Psoas muscle (tissue), 8 donors: ENCODE data around the gene MYPOP. TPM values are rescaled to one million over a fixed set of nuclear protein-coding genes. Genes with fewer than 3 reads are reported as not detected.

ENCODE experiments used
- ATAC-seq, 4 donors: fragments of 200-7000 bp; cut with Tn5 transposase; one replicate each; pipeline ENCODE4 v1.9.1; 2020; ENCODE audit warnings: moderate library complexity in 3 of 4, mild to moderate bottlenecking in 2 of 4
- DNase-seq, 2 donors: peaks; one replicate each; pipeline ENCODE4 v3.0.0-alpha.2; 2020
- H3K27ac ChIP-seq: fragments of 200-600 bp; one replicate; pipeline ENCODE4 v1.8.0; 2022
- H3K27me3 ChIP-seq, 3 donors: fragments of 200-600 bp in 1 of 3; one replicate each; pipeline versions ENCODE4 v1.6.1 to v1.8.0; 2013 to 2022; ENCODE audit warnings: low read length in 2 of 3, mild to moderate bottlenecking in 2 of 3, moderate library complexity in 1 of 3; ENCODE audit not compliant: insufficient read depth in 3 of 3
- H3K36me3 ChIP-seq, 2 donors: fragments of 200-600 bp in 1 of 2; one replicate each; pipeline versions ENCODE4 v1.6.1 to v1.8.0; 2013 to 2022; ENCODE audit warnings: low read depth in 1 of 2, mild to moderate bottlenecking in 1 of 2, moderate library complexity in 1 of 2; ENCODE audit not compliant: insufficient read depth in 1 of 2
- H3K4me1 ChIP-seq: fragments of 200-600 bp; one replicate; pipeline ENCODE4 v1.8.0; 2022
- H3K4me3 ChIP-seq: fragments of 200-600 bp; one replicate; pipeline ENCODE4 v1.8.0; 2022; ENCODE audit warnings: mild to moderate bottlenecking
- H3K9me3 ChIP-seq: fragments of 200-600 bp; one replicate; pipeline ENCODE4 v1.8.0; 2022
- WGBS, 3 donors: extraction: QIAGEN DNeasy Blood & Tissue Kit; methylation state at CpG; one replicate each; pipeline versions ENCODE4 v1.1.6 to v1.1.7; 2013; 5-methylcytosine and 5-hydroxymethylcytosine counted together
- intact Hi-C, 2 donors: fragments of 100-400 bp; cut with DNase I; formaldehyde crosslinking; loops; one replicate each; pipeline versions ENCODE4 v1.11.0 to v1.14.2; 2022
- polyA plus RNA-seq, 3 donors: library from polyadenylated mRNA; stranded (reverse); fragments of 200-250 nt; gene quantifications; one replicate each; pipeline ENCODE4 v1.2.3, GENCODE V29; 2013
- total RNA-seq, 4 donors: library from RNA; stranded (reverse); fragmentation: NEBNext Ultra II Directional in 2 of 4; extraction: Animal tissue kit (Norgen Biotek cat#: 25700) in 2 of 4; gene quantifications; one replicate each; pipeline versions ENCODE4 v1.2.1 to v1.2.4, GENCODE V29; 2021 to 2023
- TF ChIP-seq, protein P1 (sequence below): fragments of 200-600 bp; IDR thresholded peaks from one replicate; pipeline ENCODE4 v1.8.0; 2022; ENCODE audit warnings: antibody characterized with exemption
- donor health status: healthy with polysubstance abuse.
- donor health status: DM: no; HTN: no; CAD: no; lungs with moderate emphysema.
- donor health status: Bipolar disorder and iron deficiency.
- donor health status: healthy.
- donor health status: DM: yes; HTN: yes; CAD: no.
- donor health status: DM: no; HTN: no; CAD: no.
- donor health status: DM: no; HTN: no; CAD: no.
- donor health status: DM: yes; HTN: yes; CAD: no.

The MYPOP gene
- total and polyA plus RNA-seq, 7 donors: 10.6 to 20.7 (median 13.0) TPM

- peak overlapping the region; percentile 92 for H3K4me3 ChIP-seq
- peaks cover 5% of the 10 kb centered on the region for H3K4me1 ChIP-seq
- peaks cover 0 to 18% of the 10 kb centered on the region in 2 donors for H3K36me3 ChIP-seq
- no peaks in the 10 kb centered on the region for H3K9me3 ChIP-seq
- no peak for DNase-seq
- TF ChIP-seq, protein P1, sequence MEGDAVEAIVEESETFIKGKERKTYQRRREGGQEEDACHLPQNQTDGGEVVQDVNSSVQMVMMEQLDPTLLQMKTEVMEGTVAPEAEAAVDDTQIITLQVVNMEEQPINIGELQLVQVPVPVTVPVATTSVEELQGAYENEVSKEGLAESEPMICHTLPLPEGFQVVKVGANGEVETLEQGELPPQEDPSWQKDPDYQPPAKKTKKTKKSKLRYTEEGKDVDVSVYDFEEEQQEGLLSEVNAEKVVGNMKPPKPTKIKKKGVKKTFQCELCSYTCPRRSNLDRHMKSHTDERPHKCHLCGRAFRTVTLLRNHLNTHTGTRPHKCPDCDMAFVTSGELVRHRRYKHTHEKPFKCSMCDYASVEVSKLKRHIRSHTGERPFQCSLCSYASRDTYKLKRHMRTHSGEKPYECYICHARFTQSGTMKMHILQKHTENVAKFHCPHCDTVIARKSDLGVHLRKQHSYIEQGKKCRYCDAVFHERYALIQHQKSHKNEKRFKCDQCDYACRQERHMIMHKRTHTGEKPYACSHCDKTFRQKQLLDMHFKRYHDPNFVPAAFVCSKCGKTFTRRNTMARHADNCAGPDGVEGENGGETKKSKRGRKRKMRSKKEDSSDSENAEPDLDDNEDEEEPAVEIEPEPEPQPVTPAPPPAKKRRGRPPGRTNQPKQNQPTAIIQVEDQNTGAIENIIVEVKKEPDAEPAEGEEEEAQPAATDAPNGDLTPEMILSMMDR: no peak
- ATAC-seq: no peak
- H3K27me3 ChIP-seq: peaks cover 0 to 8% (median 0%) of the 10 kb centered on the region in 3 donors
- H3K27ac ChIP-seq: no peak overlapping the region
- WGBS, 3 donors: 2% methylated on average over 22 of the region's 22 CpGs
- intact Hi-C loops: no loop called here
Observed at GRCh38 chr19:45863335-45863839, 39.0 kb downstream of the MYPOP start.

DNA sequence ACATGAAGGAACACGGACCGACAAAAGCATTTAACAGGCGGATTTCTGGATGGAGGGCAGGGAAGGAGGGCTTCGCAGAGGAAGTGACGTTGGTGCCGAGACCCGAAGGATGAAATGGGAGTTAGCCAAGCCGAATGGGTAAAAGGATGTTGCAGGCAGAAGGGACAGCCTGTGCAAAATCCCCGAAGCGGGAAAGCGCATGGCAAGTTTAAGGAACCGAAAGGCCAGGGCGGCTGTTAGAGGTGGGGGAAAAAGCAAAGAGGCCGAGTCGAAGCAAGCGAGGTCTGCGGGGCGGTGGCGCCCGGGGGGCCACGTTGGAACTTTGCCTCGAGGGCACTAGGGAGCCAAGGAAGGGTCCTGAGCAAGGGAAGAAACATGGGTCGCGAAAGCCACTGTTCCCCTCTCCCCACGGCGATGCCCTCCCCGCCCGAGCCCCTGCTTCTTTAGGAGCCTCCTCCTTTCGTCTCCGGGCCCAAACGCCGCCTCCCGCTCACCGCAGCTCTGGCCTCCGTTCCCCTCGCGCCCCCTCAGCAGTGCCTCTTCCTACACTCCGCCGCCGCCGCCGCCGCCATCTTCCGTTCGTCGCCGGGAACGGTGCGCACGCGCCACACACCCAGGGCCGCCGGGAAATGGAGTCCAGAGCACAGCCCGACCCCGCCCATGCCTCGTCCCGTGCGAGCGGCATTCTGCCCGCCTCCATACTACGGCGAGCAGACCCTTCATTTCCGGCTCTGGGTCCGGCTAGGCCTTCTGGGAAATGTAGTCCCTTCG is 39.7 kb downstream of the MYPOP start, which contains the start of gene SYMPK:
Gene SYMPK, minus strand, starts transcription at position 584 of the 771 bp plus-strand sequence. CDS start 8,652 bp downstream, outside the sequence.
- intact Hi-C loops: no loop called here
- 0% methylated on average over 50 to 65 of the region's 65 CpGs for WGBS, 3 donors
- peak within 1 kb of the TSS; percentile 87 for H3K27ac ChIP-seq
- H3K36me3 ChIP-seq: peaks cover 0 to 24% of the 10 kb centered on the region in 2 donors
- H3K4me3 ChIP-seq: peak within 1 kb of the TSS; percentile 92
- DNase-seq (peak; percentile 99), ATAC-seq (peak; percentile 97 to 99 (median 98))
- peaks cover 5% of the 10 kb centered on the region for H3K4me1 ChIP-seq
- TF ChIP-seq, protein P1: no peak
- H3K9me3 ChIP-seq: no peaks in the 10 kb centered on the region
- H3K27me3 ChIP-seq: peaks cover 0 to 8% (median 0%) of the 10 kb centered on the region in 3 donors

GRCh38 chr19:45862271-45862563 is 40.2 kb downstream of the MYPOP start:
- peak in 2 of 4 donors; percentile 3 to 15 for ATAC-seq
- no peak for DNase-seq
- H3K9me3 ChIP-seq: no peaks in the 10 kb centered on the region
- 0 to 1% (median 0%) methylated on average over 11 of the region's 11 CpGs for WGBS, 3 donors
- peak overlapping the region; percentile 92 for H3K4me3 ChIP-seq
- H3K27ac ChIP-seq: peak overlapping the region; percentile 87
- intact Hi-C loops: no loop called here
- peaks cover 5% of the 10 kb centered on the region for H3K4me1 ChIP-seq
- peaks cover 0 to 8% (median 0%) of the 10 kb centered on the region in 3 donors for H3K27me3 ChIP-seq
- H3K36me3 ChIP-seq: peaks cover 0 to 25% of the 10 kb centered on the region in 2 donors
- TF ChIP-seq, protein P1: no peak

GRCh38 chr19:45860359-45861259 is 41.8 kb downstream of the MYPOP start:
- Histone ChIP-seq H3K4me1 (peaks cover 5% of the 10 kb centered on the region), H3K9me3 (no peaks in the 10 kb centered on the region), H3K27ac (no peak overlapping the region), H3K27me3 (peaks cover 0 to 8% (median 0%) of the 10 kb centered on the region in 3 donors), H3K36me3 (peaks cover 0 to 32% of the 10 kb centered on the region in 2 donors), H3K4me3 (no peak overlapping the region)
- DNase-seq (no peak), ATAC-seq (no peak)
- TF ChIP-seq, protein P1: no peak
- WGBS, 3 donors: 82 to 92% (median 87%) methylated on average over 15 of the region's 15 CpGs
- intact Hi-C loops: no loop called here
